Vagina (tissue), 2 donors: ENCODE measurements around the gene SLC37A1.

Experiments
- POLR2A ChIP-seq, 2 donors: fragments of 450-650 bp; IDR thresholded peaks; one replicate each; pipeline ENCODE4 v1.6.1; 2017; ENCODE audit warnings: antibody characterized with exemption in 2 of 2, mild to moderate bottlenecking in 2 of 2, moderate library complexity in 2 of 2
- TF ChIP-seq, protein P1 (sequence below), 3 experiments: fragments of 450-650 bp in 2 of 3; fragments of 200-600 bp in 1 of 3; sonication (generic) in 1 of 3; IDR thresholded peaks; one replicate each; pipeline ENCODE4 v1.5.1; 2017 to 2019; ENCODE audit warnings: antibody characterized with exemption in 3 of 3, mild to moderate bottlenecking in 2 of 3, moderate library complexity in 2 of 3

DNA sequence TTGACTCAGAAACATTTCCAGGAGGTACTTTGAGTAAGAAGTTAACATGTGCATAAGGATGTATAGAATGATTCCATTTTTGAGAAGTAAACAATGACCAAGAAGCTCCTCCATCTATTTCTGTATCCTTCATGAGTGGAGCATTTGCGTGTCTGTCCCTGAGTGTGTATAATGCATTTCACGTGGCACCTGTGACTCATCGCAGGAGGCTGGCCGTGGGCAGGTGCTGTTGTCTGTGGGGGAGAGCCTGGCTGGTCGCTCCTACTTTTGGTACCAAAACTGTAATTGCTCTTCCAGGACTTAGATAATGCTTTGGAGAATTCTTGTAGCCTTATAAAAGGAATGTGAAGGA, 16.5 kb downstream of the SLC37A1 start:
- TF ChIP-seq, protein P1, sequence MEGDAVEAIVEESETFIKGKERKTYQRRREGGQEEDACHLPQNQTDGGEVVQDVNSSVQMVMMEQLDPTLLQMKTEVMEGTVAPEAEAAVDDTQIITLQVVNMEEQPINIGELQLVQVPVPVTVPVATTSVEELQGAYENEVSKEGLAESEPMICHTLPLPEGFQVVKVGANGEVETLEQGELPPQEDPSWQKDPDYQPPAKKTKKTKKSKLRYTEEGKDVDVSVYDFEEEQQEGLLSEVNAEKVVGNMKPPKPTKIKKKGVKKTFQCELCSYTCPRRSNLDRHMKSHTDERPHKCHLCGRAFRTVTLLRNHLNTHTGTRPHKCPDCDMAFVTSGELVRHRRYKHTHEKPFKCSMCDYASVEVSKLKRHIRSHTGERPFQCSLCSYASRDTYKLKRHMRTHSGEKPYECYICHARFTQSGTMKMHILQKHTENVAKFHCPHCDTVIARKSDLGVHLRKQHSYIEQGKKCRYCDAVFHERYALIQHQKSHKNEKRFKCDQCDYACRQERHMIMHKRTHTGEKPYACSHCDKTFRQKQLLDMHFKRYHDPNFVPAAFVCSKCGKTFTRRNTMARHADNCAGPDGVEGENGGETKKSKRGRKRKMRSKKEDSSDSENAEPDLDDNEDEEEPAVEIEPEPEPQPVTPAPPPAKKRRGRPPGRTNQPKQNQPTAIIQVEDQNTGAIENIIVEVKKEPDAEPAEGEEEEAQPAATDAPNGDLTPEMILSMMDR (IDR thresholded peaks at IDR 0.05): no peak
- no peak for TF ChIP-seq POLR2A (IDR thresholded peaks at IDR 0.05)
